Tibial nerve (tissue), 4 donors: Measurements from ENCODE around the gene QTRT2. TPM values are rescaled to one million over a fixed set of nuclear protein-coding genes. Genes with fewer than 3 reads are reported as not detected.

Experiments
- DNase-seq, 2 donors: peaks; one replicate each; pipeline ENCODE4 v3.0.0-alpha.2; 2019; ENCODE audit warnings: low spot score in 2 of 2
- H3K27ac ChIP-seq, 4 donors: fragments of 200-600 bp; sonication (generic) in 3 of 4; one replicate each; pipeline ENCODE4 v1.5.1; 2017 to 2019; ENCODE audit warnings: mild to moderate bottlenecking in 1 of 4
- H3K27me3 ChIP-seq, 2 donors: fragments of 200-600 bp; sonication (generic) in 1 of 2; one replicate each; pipeline versions ENCODE4 v1.5.1 to v1.6.0; 2017 to 2019
- H3K36me3 ChIP-seq, 3 donors: fragments of 200-600 bp; sonication (generic); one replicate each; pipeline ENCODE4 v1.5.1; 2018 to 2019
- H3K4me1 ChIP-seq, 4 donors: fragments of 200-600 bp; sonication (generic) in 3 of 4; one replicate each; pipeline ENCODE4 v1.5.1; 2017 to 2019
- H3K4me3 ChIP-seq, 4 donors: fragments of 200-600 bp; sonication (generic) in 3 of 4; one replicate each; pipeline ENCODE4 v1.5.1; 2017 to 2019; ENCODE audit warnings: mild to moderate bottlenecking in 1 of 4, moderate library complexity in 1 of 4
- H3K9me3 ChIP-seq, 4 donors: fragments of 200-600 bp; sonication (generic) in 3 of 4; one replicate each; pipeline ENCODE4 v1.5.1; 2017 to 2019
- CTCF ChIP-seq, 5 experiments: fragments of 200-600 bp in 3 of 5; fragments of 450-650 bp in 2 of 5; sonication (generic) in 3 of 5; IDR thresholded peaks; one replicate each; pipeline ENCODE4 v1.5.1; 2016 to 2019; ENCODE audit warnings: antibody characterized with exemption in 5 of 5, mild to moderate bottlenecking in 3 of 5, moderate library complexity in 2 of 5
- EP300 ChIP-seq, 2 donors: sonication (generic); formaldehyde crosslinking; IDR thresholded peaks; one replicate each; pipeline ENCODE4 v1.6.1; 2017; ENCODE audit warnings: antibody characterized with exemption in 2 of 2, mild to moderate bottlenecking in 1 of 2
- POLR2A ChIP-seq, 2 donors: fragments of 450-650 bp; IDR thresholded peaks; one replicate each; pipeline ENCODE4 v1.6.1; 2017; ENCODE audit warnings: antibody characterized with exemption in 2 of 2, mild to moderate bottlenecking in 2 of 2, moderate library complexity in 2 of 2
- WGBS, 2 donors: methylation state at CpG; one replicate each; pipeline ENCODE4 v1.1.5; 2018; 5-methylcytosine and 5-hydroxymethylcytosine counted together
- total RNA-seq, 4 donors: library from RNA; depleted of rRNA; stranded (reverse); fragments of >200 nt; gene quantifications; one replicate each; pipeline ENCODE4 v1.1.0, GENCODE V29; 2016

The QTRT2 gene
- total RNA-seq, 4 donors from 2014 or later = 10.1 to 32.2 (median 18.6) TPM

GRCh38 chr3:114034787-114035545 lies 21.6 kb upstream of the QTRT2 start:
- Histone ChIP-seq H3K27me3 (no peaks in the 10 kb centered on the region), H3K36me3 (peaks cover 0 to 59% (median 0%) of the 10 kb centered on the region in 3 donors), H3K4me3 (no peak overlapping the region), H3K9me3 (no peaks in the 10 kb centered on the region), H3K4me1 (no peaks in the 10 kb centered on the region), H3K27ac (no peak overlapping the region)
- WGBS, 2 donors = 93 to 96% methylated on average over 5 of the region's 5 CpGs
- TF ChIP-seq POLR2A (IDR thresholded peaks at IDR 0.05) (no peak), EP300 (IDR thresholded peaks at IDR 0.05) (no peak), CTCF (IDR thresholded peaks at IDR 0.05) (no peak)
- no peak for DNase-seq

GRCh38 chr3:114035896-114036295 lies 20.6 kb upstream of the QTRT2 start:
- TF ChIP-seq POLR2A (IDR thresholded peaks at IDR 0.05) (no peak), CTCF (IDR thresholded peaks at IDR 0.05) (no peak), EP300 (IDR thresholded peaks at IDR 0.05) (no peak)
- no peaks in the 10 kb centered on the region for H3K4me1 ChIP-seq
- no peak overlapping the region for H3K4me3 ChIP-seq
- H3K9me3 ChIP-seq = no peaks in the 10 kb centered on the region
- H3K27me3 ChIP-seq = no peaks in the 10 kb centered on the region
- 92 to 97% methylated on average over 3 of the region's 3 CpGs for WGBS, 2 donors
- DNase-seq = no peak
- peaks cover 0 to 63% (median 0%) of the 10 kb centered on the region in 3 donors for H3K36me3 ChIP-seq
- no peak overlapping the region for H3K27ac ChIP-seq

GRCh38 chr3:114043205-114043604 lies 13.3 kb upstream of the QTRT2 start:
- H3K27ac ChIP-seq = no peak overlapping the region
- H3K4me1 ChIP-seq = no peaks in the 10 kb centered on the region
- peaks cover 0 to 37% (median 0%) of the 10 kb centered on the region in 3 donors for H3K36me3 ChIP-seq
- H3K4me3 ChIP-seq = no peak overlapping the region
- DNase-seq = no peak
- TF ChIP-seq CTCF (IDR thresholded peaks at IDR 0.05) (no peak), EP300 (IDR thresholded peaks at IDR 0.05) (no peak), POLR2A (IDR thresholded peaks at IDR 0.05) (no peak)
- no peaks in the 10 kb centered on the region for H3K27me3 ChIP-seq
- H3K9me3 ChIP-seq = no peaks in the 10 kb centered on the region

- no peak for DNase-seq
- Histone ChIP-seq H3K27me3 (no peaks in the 10 kb centered on the region), H3K9me3 (no peaks in the 10 kb centered on the region), H3K27ac (no peak overlapping the region), H3K36me3 (no peaks in the 10 kb centered on the region), H3K4me3 (no peak overlapping the region), H3K4me1 (peaks cover 0 to 13% (median 3%) of the 10 kb centered on the region in 4 donors)
- 86 to 90% methylated on average over 2 of the region's 2 CpGs for WGBS, 2 donors
- TF ChIP-seq POLR2A (IDR thresholded peaks at IDR 0.05) = no peak
- no peak for TF ChIP-seq EP300 (IDR thresholded peaks at IDR 0.05)
- TF ChIP-seq CTCF (IDR thresholded peaks at IDR 0.05) = no peak
Measured at GRCh38 chr3:114052216-114052615, 4.3 kb upstream of the QTRT2 start.

- H3K4me3 ChIP-seq = peak overlapping the region; percentile 66 to 93 (median 76)
- no peaks in the 10 kb centered on the region for H3K9me3 ChIP-seq
- peaks cover 0 to 43% (median 5%) of the 10 kb centered on the region in 4 donors for H3K4me1 ChIP-seq
- 1% methylated on average over 8 of the region's 8 CpGs for WGBS, 2 donors
- no peaks in the 10 kb centered on the region for H3K36me3 ChIP-seq
- TF ChIP-seq CTCF (IDR thresholded peaks at IDR 0.05) = no peak
- TF ChIP-seq POLR2A (IDR thresholded peaks at IDR 0.05) = no peak
- no peak for TF ChIP-seq EP300 (IDR thresholded peaks at IDR 0.05)
- no peaks in the 10 kb centered on the region for H3K27me3 ChIP-seq
- DNase-seq = no peak
- peak overlapping the region; percentile 51 to 91 (median 80) for H3K27ac ChIP-seq
Measured at GRCh38 chr3:114057011-114057347, 442 bp downstream of the QTRT2 start.
